ENCODE data around the gene LRCOL1. TPM values are rescaled to one million over a fixed set of nuclear protein-coding genes. Genes with fewer than 3 reads are reported as not detected.

The LRCOL1 gene
- total RNA-seq, 1 experiment from 2014 or later, result 0.24 TPM

- peak; percentile 63 for ATAC-seq
- peaks cover 8% of the 10 kb centered on the region; the same call in 1 of the 2 replicates for H3K36me3 Mint-ChIP-seq
- peaks cover 12% of the 10 kb centered on the region for H3K9me3 Mint-ChIP-seq
- peak; percentile 88 for DNase-seq (ENCODE audit: low spot score)
- peaks cover 5% of the 10 kb centered on the region for H3K4me1 Mint-ChIP-seq
- no peak overlapping the region for H3K27ac Mint-ChIP-seq
- CTCF ChIA-PET, result interaction anchor here (0.6 to 1.9 kb wide), 35 partner anchors 9 to 461 kb away, joined by 3 to 48 read pairs (median 4); no protein-coding TSS in a partner anchor
- H3K27me3 Mint-ChIP-seq (ENCODE audit: low read depth), result peaks cover 83% of the 10 kb centered on the region
- POLR2A ChIA-PET, result interaction anchor here (0.7 kb wide), 1 partner anchor 31 kb away, joined by 3 read pairs; no protein-coding TSS in a partner anchor
- H3K4me3 Mint-ChIP-seq, result no peak overlapping the region
- TF ChIP-seq ZNF121 (CRISPR knock-in tag; IDR thresholded peaks at IDR 0.05) (peak; percentile 95), PREB (CRISPR knock-in tag; IDR thresholded peaks at IDR 0.05; ENCODE audit: borderline replicate concordance) (no peak), ETV6 (CRISPR knock-in tag; IDR thresholded peaks at IDR 0.05) (0 out of 2 replicates have a peak, but pooled peaks have one; percentile 37), GTF2I (CRISPR knock-in tag; conservative IDR thresholded peaks at IDR 0.05) (no peak), CDX4 (CRISPR knock-in tag; IDR thresholded peaks at IDR 0.05; ENCODE audit: borderline replicate concordance) (no peak), USF2 (CRISPR knock-in tag; IDR thresholded peaks at IDR 0.05) (no peak), FOXJ3 (CRISPR knock-in tag; IDR thresholded peaks at IDR 0.05; ENCODE audit: borderline replicate concordance) (no peak), JAZF1 (CRISPR knock-in tag; IDR thresholded peaks at IDR 0.05) (no peak), USF1 (CRISPR knock-in tag; IDR thresholded peaks at IDR 0.05) (no peak), OVOL2 (CRISPR knock-in tag; IDR thresholded peaks at IDR 0.05; ENCODE audit: borderline replicate concordance) (no peak), CBFB (CRISPR knock-in tag; IDR thresholded peaks at IDR 0.05; ENCODE audit: low read depth) (no peak), TP53 (CRISPR knock-in tag; IDR thresholded peaks at IDR 0.05) (no peak), HMGXB4 (CRISPR knock-in tag; IDR thresholded peaks at IDR 0.05) (no peak), ZNF317 (CRISPR knock-in tag; IDR thresholded peaks at IDR 0.05; ENCODE audit: borderline replicate concordance, low read depth) (peak; percentile 68; the same call in 1 of the 2 replicates), GRHL2 (CRISPR knock-in tag; IDR thresholded peaks at IDR 0.05; ENCODE audit: insufficient replicate concordance, severe bottlenecking) (no peak), FOXP4 (CRISPR knock-in tag; IDR thresholded peaks at IDR 0.05) (no peak)
- TF ChIP-seq, protein P1, sequence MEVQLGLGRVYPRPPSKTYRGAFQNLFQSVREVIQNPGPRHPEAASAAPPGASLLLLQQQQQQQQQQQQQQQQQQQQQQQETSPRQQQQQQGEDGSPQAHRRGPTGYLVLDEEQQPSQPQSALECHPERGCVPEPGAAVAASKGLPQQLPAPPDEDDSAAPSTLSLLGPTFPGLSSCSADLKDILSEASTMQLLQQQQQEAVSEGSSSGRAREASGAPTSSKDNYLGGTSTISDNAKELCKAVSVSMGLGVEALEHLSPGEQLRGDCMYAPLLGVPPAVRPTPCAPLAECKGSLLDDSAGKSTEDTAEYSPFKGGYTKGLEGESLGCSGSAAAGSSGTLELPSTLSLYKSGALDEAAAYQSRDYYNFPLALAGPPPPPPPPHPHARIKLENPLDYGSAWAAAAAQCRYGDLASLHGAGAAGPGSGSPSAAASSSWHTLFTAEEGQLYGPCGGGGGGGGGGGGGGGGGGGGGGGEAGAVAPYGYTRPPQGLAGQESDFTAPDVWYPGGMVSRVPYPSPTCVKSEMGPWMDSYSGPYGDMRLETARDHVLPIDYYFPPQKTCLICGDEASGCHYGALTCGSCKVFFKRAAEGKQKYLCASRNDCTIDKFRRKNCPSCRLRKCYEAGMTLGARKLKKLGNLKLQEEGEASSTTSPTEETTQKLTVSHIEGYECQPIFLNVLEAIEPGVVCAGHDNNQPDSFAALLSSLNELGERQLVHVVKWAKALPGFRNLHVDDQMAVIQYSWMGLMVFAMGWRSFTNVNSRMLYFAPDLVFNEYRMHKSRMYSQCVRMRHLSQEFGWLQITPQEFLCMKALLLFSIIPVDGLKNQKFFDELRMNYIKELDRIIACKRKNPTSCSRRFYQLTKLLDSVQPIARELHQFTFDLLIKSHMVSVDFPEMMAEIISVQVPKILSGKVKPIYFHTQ (CRISPR knock-in tag; IDR thresholded peaks at IDR 0.05), result no peak
- TF ChIP-seq, protein P2, sequence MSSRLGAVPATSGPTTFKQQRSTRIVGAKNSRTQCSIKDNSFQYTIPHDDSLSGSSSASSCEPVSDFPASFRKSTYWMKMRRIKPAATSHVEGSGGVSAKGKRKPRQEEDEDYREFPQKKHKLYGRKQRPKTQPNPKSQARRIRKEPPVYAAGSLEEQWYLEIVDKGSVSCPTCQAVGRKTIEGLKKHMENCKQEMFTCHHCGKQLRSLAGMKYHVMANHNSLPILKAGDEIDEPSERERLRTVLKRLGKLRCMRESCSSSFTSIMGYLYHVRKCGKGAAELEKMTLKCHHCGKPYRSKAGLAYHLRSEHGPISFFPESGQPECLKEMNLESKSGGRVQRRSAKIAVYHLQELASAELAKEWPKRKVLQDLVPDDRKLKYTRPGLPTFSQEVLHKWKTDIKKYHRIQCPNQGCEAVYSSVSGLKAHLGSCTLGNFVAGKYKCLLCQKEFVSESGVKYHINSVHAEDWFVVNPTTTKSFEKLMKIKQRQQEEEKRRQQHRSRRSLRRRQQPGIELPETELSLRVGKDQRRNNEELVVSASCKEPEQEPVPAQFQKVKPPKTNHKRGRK (CRISPR knock-in tag; IDR thresholded peaks at IDR 0.05; ENCODE audit: borderline replicate concordance), result no peak
- TF ChIP-seq, protein P3, sequence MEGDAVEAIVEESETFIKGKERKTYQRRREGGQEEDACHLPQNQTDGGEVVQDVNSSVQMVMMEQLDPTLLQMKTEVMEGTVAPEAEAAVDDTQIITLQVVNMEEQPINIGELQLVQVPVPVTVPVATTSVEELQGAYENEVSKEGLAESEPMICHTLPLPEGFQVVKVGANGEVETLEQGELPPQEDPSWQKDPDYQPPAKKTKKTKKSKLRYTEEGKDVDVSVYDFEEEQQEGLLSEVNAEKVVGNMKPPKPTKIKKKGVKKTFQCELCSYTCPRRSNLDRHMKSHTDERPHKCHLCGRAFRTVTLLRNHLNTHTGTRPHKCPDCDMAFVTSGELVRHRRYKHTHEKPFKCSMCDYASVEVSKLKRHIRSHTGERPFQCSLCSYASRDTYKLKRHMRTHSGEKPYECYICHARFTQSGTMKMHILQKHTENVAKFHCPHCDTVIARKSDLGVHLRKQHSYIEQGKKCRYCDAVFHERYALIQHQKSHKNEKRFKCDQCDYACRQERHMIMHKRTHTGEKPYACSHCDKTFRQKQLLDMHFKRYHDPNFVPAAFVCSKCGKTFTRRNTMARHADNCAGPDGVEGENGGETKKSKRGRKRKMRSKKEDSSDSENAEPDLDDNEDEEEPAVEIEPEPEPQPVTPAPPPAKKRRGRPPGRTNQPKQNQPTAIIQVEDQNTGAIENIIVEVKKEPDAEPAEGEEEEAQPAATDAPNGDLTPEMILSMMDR (IDR thresholded peaks at IDR 0.05), result peak; percentile 91
- TF ChIP-seq, protein P4, sequence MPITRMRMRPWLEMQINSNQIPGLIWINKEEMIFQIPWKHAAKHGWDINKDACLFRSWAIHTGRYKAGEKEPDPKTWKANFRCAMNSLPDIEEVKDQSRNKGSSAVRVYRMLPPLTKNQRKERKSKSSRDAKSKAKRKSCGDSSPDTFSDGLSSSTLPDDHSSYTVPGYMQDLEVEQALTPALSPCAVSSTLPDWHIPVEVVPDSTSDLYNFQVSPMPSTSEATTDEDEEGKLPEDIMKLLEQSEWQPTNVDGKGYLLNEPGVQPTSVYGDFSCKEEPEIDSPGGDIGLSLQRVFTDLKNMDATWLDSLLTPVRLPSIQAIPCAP (CRISPR knock-in tag; IDR thresholded peaks at IDR 0.05), result no peak
These were observed 4.6 kb upstream of the LRCOL1 start for GRCh38 chr12:132614861-132615578.
